Daoy (cell line): Measurements from ENCODE around the gene RRP12. TPM values are rescaled to one million over a fixed set of nuclear protein-coding genes. Genes with fewer than 3 reads are reported as not detected.
"Not testable (repeated sequence)": the region's sequence is repeated elsewhere in the genome, so short reads cannot be mapped to it uniquely, and the experiment has no call there.

Source experiments
- DNase-seq: peaks from one replicate; pipeline ENCODE4 v3.0.0-alpha.2; 2015; ENCODE audit warnings: low read depth
- total RNA-seq: library from RNA; depleted of rRNA; stranded (reverse); fragments of >200 nt; shearing (Covaris generic); gene quantifications from 2 replicates; pipeline ENCODE4 v1.2.3, GENCODE V29; 2014

The RRP12 gene
- total RNA-seq, 1 experiment from 2014 or later: 78.6 TPM

DNA sequence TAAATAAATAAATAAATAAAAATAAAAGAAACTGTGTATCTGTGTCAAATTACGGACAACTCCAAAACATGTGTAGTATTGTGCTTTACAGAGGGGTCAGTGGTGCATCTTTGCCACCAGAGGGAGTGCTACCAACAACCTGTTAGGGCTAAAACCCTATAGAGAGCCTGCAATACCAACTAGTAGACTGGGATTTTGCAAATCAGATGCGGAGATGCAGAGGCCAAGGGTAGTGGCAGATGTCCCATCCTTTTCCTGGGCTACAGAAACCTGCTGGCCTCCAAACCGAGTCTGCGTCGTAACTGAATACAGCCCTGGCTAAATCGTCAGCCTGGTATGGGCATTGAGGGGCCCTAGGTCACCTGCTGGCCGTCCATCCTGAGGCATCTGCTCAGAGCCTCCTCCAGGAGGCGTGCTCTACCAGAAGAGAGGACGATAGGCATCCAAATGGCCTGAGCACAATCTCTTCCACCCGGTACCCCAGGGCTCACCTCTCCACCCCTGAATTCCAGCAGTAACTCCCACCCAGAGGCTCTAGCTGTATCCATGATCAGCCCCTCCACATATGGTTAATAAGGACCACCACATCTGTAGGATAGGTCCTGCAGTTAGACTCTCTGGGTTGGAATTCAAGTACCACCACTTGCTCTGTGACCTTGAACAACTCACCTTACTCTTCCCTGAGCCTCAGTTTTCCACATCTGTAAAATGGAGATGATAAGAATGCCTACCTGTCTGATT lies 6.2 kb upstream of the RRP12 start:
- peak; percentile 63 for DNase-seq

DNA sequence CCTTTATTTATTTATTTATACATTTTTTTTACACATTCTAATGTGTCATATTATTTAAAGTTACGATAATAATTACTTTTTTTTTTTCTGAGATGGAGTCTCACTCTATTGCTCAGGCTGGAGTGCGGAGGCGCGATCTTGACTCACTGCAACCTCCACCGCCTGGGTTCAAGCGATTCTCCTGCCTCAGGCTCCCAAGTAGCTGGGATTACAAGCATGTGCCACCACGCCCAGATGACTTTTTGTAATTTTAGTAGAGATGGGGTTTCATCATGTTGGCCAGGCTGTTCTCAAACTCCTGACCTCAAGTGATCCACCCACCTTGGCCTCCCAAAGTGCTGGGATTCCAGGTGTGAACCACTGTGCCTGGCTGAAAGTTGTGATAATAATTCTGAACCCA lies 5.3 kb upstream of the RRP12 start:
- DNase-seq: not testable (repeated sequence)

DNA sequence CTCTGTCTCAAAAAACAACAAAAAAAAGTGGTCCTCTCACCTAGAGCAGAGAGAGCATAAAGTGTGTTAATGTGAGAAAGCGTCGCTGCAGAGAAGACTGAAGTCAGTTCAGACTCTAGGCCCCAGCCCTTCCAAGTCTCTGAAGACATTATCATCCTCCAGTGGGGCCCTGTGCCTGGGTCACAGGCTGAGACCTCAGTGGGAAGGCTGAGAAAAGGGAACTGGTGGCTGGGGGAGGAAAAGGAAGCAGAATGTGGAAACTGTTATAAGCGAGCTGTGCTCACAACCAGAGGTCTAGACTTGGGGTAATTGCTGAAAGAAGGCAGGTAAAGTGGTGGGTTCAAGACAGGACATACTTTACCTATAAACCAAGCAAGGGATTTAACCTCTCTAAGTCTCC lies 4.9 kb upstream of the RRP12 start:
- no peak for DNase-seq

DNA sequence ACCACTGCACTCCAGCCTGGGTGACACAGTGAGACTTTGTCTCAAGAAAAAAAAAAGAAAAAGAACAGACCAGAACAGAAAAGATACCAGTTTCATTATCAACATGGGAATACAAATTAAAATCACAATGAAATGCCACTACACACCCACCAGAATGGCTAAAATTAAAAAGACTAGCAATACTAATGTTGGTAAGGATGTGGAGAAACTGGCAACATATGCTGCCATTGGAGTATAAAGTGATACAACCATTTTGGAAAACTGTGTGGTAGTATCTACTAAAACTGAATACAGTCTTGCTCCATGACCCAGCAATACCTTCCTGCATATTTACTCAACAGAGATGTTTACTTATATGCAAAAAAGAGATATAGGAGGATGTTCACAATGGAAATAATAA lies 2.9 kb upstream of the RRP12 start:
- DNase-seq: no peak

DNA sequence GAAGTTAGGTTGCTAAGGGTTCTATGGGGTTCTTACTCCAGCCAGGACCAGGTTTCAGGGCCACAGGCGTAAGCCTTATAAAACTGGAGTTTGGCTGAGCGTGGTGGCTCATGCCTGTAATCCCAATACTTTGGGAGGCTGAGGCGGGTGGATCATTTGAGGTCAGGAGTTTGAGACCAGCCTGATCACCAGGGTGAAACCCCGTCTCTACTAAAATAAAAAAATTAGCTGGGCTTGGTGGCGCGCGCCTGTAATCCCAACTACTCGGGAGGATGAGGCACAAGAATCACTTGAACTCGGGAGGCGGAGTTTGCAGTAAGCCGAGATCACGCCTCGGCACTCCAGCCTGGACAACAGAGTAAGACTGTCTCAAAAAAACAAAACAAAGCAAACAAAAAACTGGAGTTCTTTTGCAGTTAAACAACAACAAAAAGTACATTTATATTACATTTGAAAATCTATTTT lies 347 bp upstream of the RRP12 start:
- DNase-seq: no peak

DNA sequence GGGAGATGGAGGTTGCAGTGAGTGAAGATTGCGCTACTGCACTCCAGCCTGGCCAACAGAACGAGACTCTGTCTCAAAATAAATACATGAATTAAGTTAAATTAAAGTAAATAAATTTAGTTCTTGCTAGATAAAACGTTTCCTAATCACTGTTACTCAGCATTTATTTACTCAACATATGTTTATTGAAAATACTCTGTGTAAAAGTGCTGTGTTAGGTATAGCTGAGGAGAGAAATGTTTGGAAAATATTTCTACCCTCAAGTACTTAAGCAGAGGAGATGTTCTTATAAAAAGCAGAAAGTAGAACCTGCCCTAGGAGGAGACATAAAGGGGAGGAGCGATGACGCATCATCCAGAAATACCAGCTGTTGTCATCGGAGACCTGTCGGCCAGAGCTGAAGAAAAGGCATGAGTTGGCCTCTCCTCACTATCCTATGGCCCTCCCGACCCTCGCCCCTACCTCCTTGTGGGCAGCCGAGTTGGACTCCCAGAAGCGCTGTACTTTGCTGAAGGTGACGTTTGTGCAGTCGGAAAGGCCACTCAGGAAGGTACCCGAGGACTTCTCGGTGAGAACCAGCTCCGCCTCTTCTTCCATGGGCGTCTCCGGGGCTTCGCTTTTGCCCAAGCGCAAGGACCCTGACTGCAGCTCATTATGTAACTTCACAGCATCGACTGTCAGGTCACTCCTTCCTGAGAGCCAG lies 1.1 kb downstream of the RRP12 start:
- DNase-seq: peak; percentile 76

DNA sequence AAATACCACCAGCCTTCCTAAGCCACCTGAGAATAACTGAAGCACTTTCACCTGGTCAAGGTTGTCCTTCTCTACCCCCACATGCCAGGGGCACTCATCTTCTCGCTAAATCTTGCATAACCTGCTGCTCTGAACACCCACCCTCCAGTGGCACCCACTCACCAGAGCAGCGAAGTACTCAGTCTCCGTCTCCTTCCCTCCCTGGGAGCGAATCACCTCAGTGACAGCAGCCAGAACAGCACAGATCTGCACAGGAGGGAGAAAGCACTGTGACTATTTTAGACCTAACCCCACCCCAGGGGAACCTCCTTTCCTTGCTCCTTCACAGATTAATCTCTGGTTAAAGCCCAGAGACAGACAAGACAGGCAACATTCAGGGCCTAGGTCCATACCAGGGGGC lies 5.1 kb downstream of the RRP12 start:
- DNase-seq: no peak

DNA sequence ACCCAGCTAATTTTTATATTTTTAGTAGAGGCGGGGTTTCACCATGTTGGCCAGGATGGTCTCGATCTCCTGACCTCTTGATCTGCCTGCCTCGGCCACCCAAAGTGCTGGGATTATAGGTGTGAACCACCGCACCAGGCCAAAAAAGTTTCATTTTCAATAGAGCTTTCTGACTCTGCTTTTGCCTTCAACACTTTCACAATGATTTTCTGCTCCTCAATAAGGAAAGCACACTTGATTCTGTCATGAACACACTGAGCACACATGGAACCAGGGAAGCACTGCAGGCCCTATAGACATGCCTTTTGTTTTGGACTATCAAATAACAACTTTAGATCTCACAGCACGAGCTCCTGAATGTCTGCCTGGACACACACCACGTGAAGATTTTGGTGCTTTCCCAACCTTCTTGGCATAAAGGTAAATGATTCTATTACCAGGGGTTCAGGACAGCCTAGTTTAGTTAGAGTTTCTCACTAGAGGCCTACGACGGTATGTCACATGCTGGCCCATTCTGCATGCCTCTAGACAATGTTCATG lies 8.0 kb downstream of the RRP12 start:
- DNase-seq: no peak

DNA sequence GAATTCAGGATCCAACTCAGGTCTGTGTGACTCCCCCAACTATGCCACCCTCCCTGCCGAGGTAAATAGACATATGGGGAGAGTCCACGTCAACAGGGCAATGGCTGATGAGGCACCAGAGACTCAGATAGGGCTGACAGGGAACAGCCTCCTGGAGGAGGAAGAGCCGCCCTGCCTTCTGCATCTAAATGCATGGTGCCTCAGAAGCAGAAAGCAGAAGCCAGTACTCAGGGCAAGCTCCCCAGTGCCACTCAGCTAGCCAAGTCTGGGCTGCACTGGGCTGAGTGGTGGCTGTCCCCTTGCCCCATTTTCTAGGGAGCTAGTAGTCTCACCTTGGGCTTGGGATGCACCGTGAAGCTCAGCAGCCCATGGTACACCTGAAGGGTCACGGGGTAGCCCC lies 11.0 kb downstream of the RRP12 start:
- no peak for DNase-seq

DNA sequence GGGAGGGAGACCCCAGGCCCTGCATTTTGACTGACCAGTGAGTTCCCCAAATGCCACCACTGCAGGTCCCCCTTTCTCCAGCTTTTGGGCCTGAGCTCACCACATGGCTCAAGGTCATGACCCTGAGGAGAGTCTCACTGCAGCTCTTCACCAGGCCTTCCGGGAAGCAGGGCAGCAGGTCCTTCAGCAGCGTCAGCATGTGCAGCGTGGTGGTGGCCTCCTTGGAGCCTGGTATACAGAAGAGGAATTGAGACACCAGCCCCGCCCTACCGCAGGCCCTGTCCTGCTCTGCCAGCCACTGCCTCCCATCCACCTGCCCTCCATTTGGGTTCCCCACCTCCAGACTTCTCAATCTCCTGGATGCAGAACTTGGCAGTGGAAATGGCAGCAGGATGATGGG lies 13.0 kb downstream of the RRP12 start:
- DNase-seq: no peak

DNA sequence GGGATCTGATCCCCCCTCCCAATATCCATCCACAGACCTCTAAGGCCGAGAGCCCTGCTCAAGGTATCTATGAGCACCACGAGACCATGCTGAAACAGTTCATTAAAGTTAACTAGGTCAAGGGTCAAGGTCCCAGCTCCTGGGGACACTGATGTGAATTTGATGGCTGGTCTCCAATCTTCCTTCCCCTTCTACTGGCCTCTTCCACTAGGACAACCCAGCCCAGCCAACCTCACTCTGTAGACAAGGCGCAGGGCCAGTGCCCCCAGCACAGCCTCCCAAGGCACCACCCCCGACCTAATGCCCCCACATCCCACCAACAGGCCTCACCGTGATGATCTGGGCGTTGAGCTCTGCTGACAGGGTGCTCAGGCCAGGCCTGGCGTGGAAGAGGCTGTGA lies 15.6 kb downstream of the RRP12 start:
- no peak for DNase-seq

DNA sequence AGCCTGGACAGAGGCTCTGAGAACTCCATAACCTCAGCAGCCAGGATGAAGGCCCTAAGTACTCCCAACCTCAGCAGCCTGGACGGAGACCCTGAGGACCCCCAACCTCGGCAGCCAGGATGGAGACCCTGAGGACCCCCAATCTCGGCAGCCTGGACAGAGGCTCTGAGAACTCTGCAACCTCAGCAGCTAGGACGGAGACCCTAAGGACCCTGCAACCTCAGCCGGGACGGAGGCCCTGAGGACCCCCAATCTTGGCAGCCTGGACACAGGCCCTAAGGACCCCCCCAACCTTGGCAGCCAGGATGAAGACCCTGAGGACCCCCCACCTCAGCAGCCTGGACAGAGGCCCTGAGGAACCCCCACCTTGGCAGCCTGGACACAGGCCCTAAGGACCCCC lies 16.5 kb downstream of the RRP12 start:
- DNase-seq: no peak

DNA sequence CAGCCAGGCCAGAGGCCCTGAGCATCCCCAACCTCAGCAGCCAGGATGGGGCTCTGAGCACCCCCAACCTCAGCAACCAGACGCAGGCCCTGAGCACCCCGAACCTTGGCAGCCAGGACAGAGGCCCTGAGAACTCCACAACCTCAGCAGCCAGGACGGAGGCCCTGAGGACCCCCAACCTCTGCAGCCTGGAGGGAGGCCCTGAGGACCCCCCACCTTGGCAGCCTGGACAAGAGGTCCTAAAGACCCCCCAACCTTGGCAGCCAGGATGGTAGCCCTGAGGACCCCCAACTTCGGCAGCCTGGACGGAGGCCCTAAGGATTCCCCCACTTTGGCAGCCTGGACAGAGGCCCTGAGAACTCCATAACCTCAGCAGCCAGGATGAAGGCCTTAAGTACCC lies 17.0 kb downstream of the RRP12 start:
- no peak for DNase-seq

DNA sequence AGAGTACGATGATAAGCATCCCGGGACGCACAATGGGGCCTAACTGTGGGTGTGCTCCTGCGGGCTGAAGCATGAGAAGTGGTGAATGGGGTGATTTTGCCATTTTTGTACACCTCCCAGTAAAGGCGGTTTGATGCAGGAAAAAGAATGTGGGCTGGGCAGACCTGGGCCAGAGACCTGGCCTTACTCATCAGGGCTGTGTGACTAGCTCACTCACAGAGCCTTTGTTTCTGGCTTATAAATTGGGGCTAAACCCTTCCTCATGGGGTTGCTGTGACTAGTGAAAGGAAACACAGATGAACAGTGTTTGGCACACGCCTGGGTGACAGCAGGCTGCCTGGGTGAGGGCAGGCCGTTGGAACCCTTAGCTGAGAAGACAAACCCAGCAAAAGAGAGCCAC lies 18.0 kb downstream of the RRP12 start:
- no peak for DNase-seq

DNA sequence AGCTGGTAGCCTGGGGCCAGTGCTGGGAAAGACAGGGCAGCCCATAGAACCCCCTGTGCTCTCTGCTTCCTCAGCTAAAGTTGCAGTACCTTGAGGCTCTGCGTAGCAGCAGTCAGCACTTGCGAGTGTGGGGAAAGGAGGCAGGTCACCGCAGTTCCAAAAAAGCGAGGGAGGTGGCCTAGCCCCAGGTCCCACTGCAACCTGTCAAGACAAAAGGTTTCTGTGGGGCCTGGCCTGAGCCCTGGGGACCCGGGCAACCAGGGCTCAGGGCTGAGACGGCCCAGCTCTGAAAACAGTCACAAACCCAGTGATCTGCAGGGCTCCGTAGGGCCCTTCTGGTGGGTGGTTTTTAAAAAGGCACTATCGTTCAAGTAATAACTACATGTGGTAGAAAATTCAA lies 19.5 kb downstream of the RRP12 start:
- DNase-seq: no peak

DNA sequence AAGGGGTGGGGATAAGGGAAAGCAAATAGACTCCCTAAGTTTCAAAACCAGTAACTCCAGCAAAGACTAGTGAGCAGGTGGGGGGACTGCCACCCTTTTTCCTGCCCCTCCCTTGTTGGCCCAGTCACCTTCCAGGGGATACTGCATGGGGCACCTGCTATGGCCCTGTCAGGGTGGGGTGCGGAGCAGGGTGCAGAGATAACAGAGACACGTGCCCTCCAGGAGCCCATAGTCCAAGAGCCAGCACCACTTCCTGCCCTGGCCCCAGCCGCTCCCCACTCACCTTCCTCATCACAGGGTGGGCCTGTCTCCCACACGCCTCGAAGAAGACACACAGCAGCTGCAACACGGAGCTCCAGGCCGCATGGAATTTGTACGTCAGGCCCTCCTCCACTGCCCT lies 20.6 kb downstream of the RRP12 start:
- no peak for DNase-seq

DNA sequence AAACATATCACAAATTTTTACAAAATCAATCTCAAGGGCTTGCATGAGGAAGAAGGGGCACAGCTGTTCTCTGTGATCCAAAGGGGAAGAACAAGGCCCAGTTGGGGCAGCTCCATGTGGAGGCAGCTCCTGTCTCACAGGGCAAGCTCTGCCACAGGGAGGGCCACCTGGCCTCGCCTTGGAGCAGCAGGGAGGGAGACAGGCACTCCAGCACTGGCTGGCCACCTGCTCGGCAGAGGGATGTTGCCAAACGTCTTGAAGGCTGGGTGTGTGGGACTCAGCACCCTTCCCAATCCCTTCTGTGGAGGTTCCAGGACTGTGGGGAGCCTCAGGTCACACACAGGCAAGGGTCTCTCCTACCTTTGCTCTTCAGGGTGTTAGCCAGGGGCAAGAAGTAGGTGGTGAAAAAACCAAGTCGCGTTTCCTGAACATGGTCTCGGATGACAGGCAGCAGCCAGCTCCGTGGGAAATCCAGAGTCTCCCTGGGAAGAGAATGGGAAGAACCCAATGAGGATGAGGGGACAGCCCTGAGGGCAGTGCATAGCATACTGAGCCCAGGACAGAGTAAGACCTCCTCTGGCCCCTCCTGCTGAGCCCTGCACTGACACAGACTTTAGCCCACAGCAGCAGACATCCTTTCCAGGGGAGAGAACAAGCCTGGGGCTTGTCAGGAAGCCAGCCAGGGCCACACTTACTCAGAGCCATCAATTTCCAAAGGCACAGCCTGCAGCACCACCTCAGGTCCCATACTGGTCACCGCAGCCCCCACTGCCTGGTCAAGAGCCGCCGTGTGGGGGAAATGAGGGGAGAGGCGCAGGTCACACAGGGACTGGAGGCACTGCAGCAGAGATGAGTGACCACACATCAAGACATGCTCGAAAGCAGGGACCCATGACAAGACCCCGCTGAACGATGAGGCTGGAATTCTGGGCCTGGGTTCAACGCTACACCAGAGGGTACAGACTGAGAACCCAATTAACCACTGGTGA lies 21.9 kb downstream of the RRP12 start:
- no peak for DNase-seq

DNA sequence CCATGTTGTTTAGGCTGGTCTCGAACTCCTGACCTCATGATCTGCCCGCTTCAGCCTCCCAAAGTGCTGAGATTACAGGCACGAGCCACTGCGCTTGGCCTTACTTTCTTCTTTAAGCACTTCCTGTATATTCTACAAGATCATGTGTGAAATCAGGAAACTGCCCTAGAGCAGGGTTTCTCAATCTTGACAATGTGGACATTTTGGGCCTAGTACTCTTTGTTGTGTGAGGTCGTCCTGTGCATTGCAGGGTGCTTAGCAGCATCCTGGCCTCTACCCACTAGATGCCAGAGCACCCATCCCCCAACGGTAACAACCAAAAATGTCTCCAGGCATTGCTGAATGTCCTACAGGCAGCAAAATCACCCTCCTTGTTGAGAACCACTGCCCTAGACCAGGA lies 24.7 kb downstream of the RRP12 start:
- DNase-seq: no peak

DNA sequence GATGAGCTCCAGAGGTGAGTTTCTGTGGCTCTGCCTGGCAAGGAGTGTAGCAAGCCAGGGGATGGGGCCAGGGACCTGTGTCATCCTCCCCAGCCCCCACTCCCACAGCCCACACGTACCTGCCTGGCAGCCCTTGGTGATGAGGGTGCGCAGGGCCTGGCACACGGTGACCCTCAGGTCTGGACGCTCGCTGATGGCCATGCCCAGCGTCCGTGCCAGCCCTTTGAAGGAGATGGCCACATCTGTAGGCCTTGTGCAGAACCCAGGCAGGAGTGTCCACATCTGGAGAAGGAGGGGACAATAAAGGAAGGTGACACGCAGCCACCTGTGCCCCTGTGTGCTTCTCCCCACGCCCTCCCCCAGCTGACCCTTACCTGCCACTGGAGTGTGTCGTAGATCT lies 27.7 kb downstream of the RRP12 start:
- no peak for DNase-seq

DNA sequence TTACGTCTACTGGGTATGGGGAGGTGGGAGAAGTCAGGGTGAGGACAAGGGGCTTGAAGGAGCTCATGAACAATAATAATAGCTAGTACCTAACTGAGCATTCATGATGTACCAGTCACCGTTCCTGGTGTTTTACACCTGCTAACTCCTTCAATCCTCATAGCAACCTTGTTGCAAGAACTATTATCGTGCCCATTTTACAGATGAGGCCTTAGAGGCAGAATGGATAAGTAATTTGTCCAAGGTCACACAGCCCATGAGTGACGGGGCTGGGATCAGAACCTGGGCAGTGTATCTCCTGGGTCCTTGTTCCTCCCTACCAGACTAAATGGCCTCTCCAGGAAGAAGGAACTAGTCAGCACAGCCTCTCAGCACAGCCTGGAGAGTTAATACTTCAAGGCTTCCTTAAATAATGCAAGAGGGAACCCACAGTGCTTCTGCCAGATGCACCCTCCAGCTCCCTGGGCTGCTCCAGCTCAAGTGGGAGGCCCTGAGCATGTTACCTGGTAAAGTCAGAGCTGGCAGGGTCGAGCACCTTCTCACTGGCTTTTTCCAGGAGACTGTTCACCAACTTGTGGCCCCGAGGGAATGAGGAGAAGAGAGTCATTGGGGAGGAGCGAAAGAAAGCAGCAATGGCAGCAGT lies 28.8 kb downstream of the RRP12 start:
- no peak for DNase-seq

DNA sequence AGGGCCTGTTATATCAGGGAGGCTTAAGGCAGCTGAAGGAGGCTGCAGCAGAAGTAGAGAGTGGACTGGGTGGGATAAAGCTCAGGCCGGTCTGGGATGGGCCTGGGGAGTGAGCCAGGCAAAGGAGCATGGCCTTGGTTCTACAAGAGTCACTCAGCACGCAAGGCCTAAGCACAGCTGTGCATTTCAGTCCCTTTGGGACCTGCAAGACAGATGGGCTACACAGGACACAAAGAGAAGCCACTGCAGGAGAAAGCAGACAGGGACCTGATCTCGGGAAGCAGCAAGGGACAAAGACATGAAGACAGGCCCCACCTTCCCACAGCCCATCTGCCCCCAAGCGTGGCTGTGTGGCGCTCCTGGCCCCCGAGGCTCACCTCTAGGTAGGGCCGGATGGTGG lies 29.4 kb downstream of the RRP12 start:
- no peak for DNase-seq
